GM13977 (cell line): ENCODE data around the gene TMC8.
A peak's percentile ranks its signal among the peaks of the same experiment; 100 is the strongest.

Experiments used
- DNase-seq: peaks from one replicate; pipeline ENCODE4 v3.0.0; 2012; ENCODE audit warnings: low spot score
- in situ Hi-C: fragments of 300-500 bp; cut with MboI; formaldehyde crosslinking; loops from one replicate; pipeline ENCODE4 v1.12.0; 2022; ENCODE audit warnings: low sequenced_read_pairs, low pct_unique_long_range_greater_than_20kb, mixed read lengths, inconsistent platforms; ENCODE audit not compliant: unreplicated experiment
- TF ChIP-seq, protein P1 (sequence below): IDR thresholded peaks from 2 replicates; pipeline ENCODE4 v1.5.1; 2012; ENCODE audit warnings: mild to moderate bottlenecking, control low read depth; ENCODE audit not compliant: insufficient read depth; ENCODE audit errors: extremely low read depth, missing control alignments

TMC8 gene

DNA sequence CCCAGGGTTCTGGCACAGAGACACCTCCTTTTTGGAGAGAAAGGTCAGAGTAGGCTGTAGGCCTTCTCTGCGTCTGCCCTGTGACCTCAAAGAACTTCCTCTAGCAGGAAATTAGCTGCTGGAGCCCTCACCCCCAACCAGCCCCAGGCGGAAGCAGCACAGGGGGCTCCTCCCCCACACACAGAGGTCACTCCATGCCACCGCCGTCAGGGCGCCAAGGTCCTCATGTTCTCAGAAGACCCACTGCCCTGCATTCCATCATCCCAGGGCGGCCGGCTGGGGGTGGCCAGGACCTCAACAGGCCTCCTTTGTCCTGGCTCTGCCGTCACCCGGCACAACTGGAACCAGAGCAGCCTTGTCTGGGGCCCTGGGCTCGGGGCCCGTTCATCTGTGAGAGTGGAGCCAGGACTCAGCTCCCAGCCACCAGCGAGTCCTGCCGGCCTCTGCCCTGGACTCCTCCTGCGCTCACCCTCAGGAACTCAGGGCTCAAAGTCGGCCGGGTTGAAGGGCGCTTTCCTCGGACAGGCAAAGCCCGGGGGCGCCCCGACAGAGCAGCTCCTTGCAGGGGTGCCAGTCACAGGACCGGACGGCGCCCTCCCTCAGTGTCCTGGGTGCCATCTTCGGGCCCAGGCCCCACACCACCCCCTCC, 3.2 kb upstream of the TMC8 start:
- in situ Hi-C loops, result no loop called here
- peak; percentile 72 for DNase-seq
- TF ChIP-seq, protein P1, sequence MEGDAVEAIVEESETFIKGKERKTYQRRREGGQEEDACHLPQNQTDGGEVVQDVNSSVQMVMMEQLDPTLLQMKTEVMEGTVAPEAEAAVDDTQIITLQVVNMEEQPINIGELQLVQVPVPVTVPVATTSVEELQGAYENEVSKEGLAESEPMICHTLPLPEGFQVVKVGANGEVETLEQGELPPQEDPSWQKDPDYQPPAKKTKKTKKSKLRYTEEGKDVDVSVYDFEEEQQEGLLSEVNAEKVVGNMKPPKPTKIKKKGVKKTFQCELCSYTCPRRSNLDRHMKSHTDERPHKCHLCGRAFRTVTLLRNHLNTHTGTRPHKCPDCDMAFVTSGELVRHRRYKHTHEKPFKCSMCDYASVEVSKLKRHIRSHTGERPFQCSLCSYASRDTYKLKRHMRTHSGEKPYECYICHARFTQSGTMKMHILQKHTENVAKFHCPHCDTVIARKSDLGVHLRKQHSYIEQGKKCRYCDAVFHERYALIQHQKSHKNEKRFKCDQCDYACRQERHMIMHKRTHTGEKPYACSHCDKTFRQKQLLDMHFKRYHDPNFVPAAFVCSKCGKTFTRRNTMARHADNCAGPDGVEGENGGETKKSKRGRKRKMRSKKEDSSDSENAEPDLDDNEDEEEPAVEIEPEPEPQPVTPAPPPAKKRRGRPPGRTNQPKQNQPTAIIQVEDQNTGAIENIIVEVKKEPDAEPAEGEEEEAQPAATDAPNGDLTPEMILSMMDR, result no peak

DNA sequence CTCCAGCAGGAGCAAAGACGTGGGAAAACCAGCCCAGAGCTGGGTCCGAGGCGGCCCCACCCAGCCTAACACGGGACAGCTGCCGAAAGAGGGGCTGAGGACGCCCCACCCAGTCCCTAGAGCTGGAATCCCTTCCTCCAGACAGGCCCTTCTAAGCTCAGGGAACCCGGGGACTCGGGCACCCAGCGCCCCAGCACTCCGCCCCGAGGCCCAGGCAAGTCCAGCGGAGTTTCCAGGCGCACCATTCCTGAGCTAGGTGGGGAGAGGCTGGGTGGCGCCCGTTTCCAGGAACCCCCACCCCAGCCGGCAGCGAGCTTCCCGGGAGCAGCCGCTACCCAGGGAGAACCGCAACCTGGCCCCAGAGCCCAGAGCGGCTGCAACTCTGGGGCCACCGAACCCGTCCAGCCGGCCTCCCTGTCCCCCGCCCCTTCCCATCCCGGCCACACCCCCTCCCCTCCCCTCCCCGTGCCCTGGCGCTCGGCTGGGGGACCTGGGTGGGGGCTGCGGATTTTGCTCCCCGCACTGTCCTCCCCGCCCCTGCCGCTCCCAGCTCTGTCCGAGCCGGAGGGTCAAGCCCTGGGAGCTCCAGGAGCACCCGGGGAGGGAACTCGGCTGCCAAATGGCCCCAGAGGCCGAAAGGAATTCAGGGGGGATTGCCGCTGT, 2.6 kb upstream of the TMC8 start:
- in situ Hi-C loops, result no loop called here
- TF ChIP-seq, protein P1, result no peak
- peak; percentile 63 for DNase-seq

DNA sequence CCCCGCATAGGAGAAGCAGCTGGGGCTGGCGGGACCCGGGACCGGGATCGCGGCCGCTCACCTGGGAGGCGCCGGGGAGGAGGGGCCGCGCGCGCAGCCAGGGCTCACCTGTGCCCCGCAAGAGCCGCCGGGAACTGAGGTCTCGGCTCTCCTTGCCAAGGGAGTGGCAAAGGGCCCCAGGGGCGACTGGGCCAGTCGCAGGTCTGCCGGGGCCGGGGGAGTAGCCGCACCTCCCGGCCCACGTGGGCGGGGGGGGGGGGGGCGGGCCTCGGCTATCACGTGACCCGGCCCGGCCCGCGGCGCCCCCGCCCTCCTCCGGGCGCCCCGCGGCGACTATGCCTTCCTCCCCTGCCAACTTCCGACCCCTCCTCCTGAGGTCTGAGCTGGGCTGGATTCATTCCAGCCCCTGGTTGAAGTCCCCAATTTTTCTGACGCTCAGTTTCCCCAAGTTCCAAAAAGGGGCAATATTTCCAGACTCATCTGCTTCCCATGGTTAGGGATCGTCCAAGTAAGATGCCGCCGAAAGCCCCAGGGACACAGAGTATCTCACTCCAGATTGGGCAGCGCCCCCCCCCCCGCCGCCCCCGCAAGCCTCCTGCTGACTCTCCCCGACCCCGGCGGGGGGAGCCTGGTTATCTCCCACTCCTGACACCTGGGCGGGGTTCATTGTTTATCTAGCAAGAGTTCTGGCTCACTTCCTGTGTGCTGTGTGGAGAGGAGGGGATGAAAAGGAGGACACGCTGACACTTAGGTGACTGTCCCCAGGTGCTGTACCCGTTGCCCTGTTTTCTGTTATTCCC, 1.8 kb upstream of the TMC8 start, which contains the start of gene TMC6:
Gene TMC6 (minus strand): TSS at position 205 of the 800 bp plus-strand sequence. CDS start 1,923 bp downstream, outside the sequence.
- peak; percentile 92 for DNase-seq
- TF ChIP-seq, protein P1, result no peak
- in situ Hi-C loops, result no loop called here

DNA sequence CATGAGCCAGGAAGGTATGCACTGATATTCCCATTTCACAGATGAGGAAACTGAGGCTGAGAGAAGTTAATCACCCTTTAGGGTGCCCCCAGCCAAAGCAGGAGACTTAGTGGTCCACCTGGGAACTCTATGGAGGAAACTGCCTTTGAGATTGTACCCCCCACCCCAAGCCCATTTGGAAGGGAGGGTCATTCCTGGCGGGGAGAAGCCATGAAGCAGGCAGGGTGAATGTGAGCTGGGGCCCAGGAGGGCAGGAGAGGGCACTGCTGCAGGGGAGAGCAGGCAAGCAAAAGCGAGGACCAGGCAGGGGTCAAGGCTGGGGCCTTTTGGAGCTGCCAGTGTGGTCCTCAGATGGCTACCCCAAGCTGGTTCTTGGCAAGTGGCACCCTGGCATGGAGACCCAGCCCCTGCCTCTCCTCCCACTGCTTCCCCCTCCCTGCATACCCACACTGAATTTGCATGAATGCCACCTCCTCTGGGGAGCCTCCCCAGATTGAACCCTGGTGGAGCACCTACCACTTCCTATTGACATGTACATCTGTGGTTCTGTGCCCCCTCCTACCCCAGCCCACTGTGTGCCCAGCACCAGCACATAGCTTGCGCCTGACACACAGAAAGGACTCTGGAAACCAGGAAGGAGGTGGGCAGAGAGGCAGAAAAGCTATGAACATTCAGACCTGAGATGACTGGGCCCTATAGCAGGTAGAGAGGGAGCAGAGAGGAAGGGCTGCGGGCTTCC, 1.1 kb upstream of the TMC8 start:
- in situ Hi-C loops, result no loop called here
- TF ChIP-seq, protein P1, result no peak
- no peak for DNase-seq

DNA sequence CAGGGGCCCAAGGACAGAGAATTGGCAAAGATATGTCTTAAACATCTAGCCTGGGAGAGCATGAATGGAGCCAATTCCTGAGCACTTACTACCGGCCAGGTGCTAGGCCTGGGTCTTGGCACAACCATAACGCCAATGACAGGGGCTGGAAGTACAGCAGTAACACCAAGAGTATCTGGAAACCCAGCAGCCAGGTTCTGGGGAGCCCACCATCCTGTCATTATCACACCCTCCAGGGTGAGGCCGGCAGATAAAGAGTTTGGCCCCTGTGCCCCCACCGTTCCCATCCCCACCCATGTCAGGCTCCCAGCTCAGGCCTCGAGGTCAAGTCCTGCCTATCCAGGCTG, 508 bp upstream of the TMC8 start:
- in situ Hi-C loops, result no loop called here
- DNase-seq, result no peak
- TF ChIP-seq, protein P1, result no peak

DNA sequence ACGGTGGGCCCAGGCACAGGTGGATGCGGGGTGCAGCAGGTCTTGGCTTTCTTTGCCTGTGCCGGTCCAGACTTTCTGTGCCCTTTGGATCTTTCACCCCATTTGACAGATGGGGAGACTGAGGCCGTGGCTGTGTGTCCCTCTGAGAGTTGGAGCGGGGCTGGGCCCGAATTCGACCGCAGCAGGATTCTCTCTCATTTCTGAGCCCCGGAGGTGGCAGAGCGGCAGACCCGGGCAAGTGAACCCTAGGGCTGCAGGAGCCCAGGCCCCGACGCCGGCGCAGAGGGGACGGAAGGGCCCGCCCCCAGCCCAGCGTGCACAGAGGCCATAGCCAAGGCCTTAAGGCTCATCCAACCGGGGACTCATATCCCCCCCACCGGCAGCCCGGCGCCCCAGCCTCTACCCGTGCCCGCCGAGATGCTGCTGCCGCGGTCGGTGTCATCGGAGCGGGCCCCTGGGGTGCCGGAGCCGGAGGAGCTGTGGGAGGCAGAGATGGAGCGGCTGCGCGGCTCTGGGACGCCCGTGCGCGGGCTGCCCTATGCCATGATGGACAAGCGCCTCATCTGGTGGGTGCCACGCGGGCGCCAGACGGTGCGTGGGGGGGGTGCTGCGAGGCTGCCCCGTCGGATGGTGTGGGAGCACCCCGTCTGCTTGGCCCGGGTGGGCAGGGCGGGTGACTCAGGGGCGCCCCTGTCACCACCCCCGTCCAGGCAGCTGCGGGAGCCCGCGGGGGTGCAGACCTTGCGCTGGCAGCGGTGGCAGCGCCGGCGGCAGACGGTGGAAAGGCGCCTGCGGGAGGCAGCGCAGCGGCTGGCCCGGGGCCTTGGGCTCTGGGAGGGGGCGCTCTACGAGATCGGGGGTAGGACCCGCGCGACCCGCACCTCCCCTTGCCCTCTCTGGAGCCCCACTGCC, 857 bp downstream of the TMC8 start:
- TF ChIP-seq, protein P1, result no peak
- in situ Hi-C loops, result no loop called here

More for the DNA sequence above, 857 bp downstream of the TMC8 start:
- peak; percentile 64 for DNase-seq
